Lower leg skin (tissue), 3 donors: ENCODE measurements around the gene NTMT1.

Experiments
- POLR2A ChIP-seq, 2 donors: fragments of 450-650 bp; IDR thresholded peaks; one replicate each; pipeline ENCODE4 v1.6.1; 2016 to 2017; ENCODE audit warnings: antibody characterized with exemption in 2 of 2, mild to moderate bottlenecking in 1 of 2, moderate library complexity in 1 of 2
- TF ChIP-seq, protein P1 (sequence below), 3 donors: fragments of 450-650 bp; IDR thresholded peaks; one replicate each; pipeline ENCODE4 v1.5.1; 2016; ENCODE audit warnings: antibody characterized with exemption in 3 of 3, mild to moderate bottlenecking in 3 of 3, moderate library complexity in 2 of 3

DNA sequence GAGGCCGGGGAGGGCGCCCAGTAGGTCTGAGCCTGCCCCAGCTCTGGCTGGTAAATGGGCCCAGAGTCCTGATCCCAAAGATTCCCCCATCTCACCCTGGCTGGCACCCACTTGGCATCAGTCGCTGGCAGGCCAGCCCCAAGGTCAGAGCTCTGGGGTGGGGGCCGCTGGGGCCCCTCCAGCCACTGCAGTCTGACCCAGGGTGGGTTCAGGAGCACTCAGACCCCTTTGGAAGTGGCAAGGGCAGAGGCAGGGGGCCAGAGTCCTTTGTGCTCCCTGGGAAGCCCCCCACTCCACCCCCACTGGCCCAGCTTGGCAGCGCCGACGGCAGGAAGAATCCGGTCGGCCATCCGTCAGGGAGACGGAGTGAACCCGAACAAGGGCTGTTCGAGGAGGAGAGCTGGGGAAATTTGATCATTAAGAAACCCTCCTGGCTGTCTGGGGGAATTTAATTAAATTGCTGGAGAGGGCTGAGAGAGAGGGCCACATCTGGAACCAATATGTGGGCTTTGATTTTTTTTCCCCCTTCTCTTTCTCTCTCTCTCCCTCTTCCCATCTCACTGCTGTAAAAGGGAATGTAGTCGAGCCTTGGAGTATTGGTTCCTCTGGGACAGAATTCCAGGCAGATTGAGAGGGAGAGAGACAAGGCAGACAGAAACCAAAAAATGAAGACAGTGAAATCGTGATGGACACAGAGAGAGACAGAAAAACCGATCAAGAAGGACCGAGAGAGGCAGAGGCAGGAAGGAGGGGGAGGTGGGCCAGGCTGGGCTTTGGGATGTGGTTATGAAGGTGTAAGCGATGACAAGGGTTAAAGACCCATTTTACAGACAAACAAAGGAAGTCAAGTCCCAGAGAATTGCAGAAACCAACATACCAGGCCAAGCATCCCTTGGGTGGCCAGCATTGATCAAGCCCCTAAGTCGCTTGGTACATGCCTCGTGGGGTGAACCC lies 24.0 kb downstream of the NTMT1 start:
- TF ChIP-seq, protein P1, sequence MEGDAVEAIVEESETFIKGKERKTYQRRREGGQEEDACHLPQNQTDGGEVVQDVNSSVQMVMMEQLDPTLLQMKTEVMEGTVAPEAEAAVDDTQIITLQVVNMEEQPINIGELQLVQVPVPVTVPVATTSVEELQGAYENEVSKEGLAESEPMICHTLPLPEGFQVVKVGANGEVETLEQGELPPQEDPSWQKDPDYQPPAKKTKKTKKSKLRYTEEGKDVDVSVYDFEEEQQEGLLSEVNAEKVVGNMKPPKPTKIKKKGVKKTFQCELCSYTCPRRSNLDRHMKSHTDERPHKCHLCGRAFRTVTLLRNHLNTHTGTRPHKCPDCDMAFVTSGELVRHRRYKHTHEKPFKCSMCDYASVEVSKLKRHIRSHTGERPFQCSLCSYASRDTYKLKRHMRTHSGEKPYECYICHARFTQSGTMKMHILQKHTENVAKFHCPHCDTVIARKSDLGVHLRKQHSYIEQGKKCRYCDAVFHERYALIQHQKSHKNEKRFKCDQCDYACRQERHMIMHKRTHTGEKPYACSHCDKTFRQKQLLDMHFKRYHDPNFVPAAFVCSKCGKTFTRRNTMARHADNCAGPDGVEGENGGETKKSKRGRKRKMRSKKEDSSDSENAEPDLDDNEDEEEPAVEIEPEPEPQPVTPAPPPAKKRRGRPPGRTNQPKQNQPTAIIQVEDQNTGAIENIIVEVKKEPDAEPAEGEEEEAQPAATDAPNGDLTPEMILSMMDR (IDR thresholded peaks at IDR 0.05): no peak
- TF ChIP-seq POLR2A (IDR thresholded peaks at IDR 0.05): no peak
